Neuronal stem cell (in vitro differentiated cells): ENCODE results near the gene SP110.

ENCODE experiments used
- DNase-seq: peaks from one replicate; pipeline ENCODE4 v3.0.0-alpha.2; 2013; ENCODE audit warnings: low spot score
- H2AFZ ChIP-seq: one replicate; pipeline ENCODE4 v1.6.1; 2013; ENCODE audit warnings: mild to moderate bottlenecking, low read length, inconsistent platforms
- H2AK5ac ChIP-seq: 2 replicates; pipeline ENCODE4 v1.6.1; 2013; ENCODE audit warnings: low read depth, mild to moderate bottlenecking, inconsistent platforms, low read length, moderate library complexity, mixed read lengths
- H2BK120ac ChIP-seq: 2 replicates; pipeline ENCODE4 v1.6.1; 2013; ENCODE audit warnings: low read depth, mild to moderate bottlenecking, inconsistent platforms, low read length, moderate library complexity, mixed read lengths
- H2BK12ac ChIP-seq: one replicate; pipeline ENCODE4 v1.6.1; 2013; ENCODE audit warnings: low read length, inconsistent platforms
- H2BK15ac ChIP-seq: 2 replicates; pipeline ENCODE4 v1.6.1; 2013; ENCODE audit warnings: mild to moderate bottlenecking, low read length, inconsistent platforms, mixed read lengths
- H2BK5ac ChIP-seq: one replicate; pipeline ENCODE4 v1.6.1; 2013; ENCODE audit warnings: inconsistent platforms, mild to moderate bottlenecking, low read length, moderate library complexity
- H3K14ac ChIP-seq: one replicate; pipeline ENCODE4 v1.6.1; 2013; ENCODE audit warnings: low read length, inconsistent platforms
- H3K18ac ChIP-seq: 2 replicates; pipeline ENCODE4 v1.6.1; 2013; ENCODE audit warnings: low read length, inconsistent platforms
- H3K23ac ChIP-seq: 2 replicates; pipeline ENCODE4 v1.6.1; 2013; ENCODE audit warnings: low read depth, mild to moderate bottlenecking, mixed read lengths, low read length, inconsistent platforms; ENCODE audit not compliant: poor library complexity
- H3K27ac ChIP-seq: replicated peaks from 3 replicates; pipeline ENCODE4 v1.5.1; 2013; ENCODE audit warnings: low read length, inconsistent platforms
- H3K27me3 ChIP-seq, 3 experiments: 2 replicates each; pipeline ENCODE4 v1.6.1; 2013; ENCODE audit warnings: low read length in 3 of 3, mild to moderate bottlenecking in 2 of 3, inconsistent platforms in 1 of 3, low read depth in 1 of 3, mixed read lengths in 1 of 3, moderate library complexity in 1 of 3; ENCODE audit not compliant: control insufficient read depth in 3 of 3, insufficient read depth in 3 of 3
- H3K36me3 ChIP-seq, 2 donors: replicated peaks in 1 of 2; 2 replicates each; pipeline ENCODE4 v1.6.1; 2013; ENCODE audit warnings: low read length in 2 of 2; ENCODE audit not compliant: control insufficient read depth in 2 of 2, insufficient read depth in 2 of 2
- H3K4ac ChIP-seq: 2 replicates; pipeline ENCODE4 v1.6.1; 2013; ENCODE audit warnings: inconsistent platforms, mild to moderate bottlenecking, low read length, moderate library complexity
- H3K4me1 ChIP-seq, 2 donors: 1 replicate in 1 of 2; 2 replicates in 1 of 2; pipeline ENCODE4 v1.6.1; 2013; ENCODE audit warnings: low read length in 2 of 2, low read depth in 1 of 2; ENCODE audit not compliant: control insufficient read depth in 2 of 2, insufficient read depth in 1 of 2
- H3K4me2 ChIP-seq: one replicate; pipeline ENCODE4 v1.6.1; 2013; ENCODE audit warnings: mild to moderate bottlenecking, low read length, inconsistent platforms; ENCODE audit not compliant: insufficient read depth, poor library complexity, severe bottlenecking
- H3K4me3 ChIP-seq, 2 donors: 2 replicates each; pipeline ENCODE4 v1.5.1; 2013; ENCODE audit warnings: low read length in 2 of 2, mild to moderate bottlenecking in 2 of 2, inconsistent platforms in 1 of 2, moderate library complexity in 1 of 2
- H3K79me1 ChIP-seq: one replicate; pipeline ENCODE4 v1.6.1; 2013; ENCODE audit warnings: low read depth, mild to moderate bottlenecking, inconsistent platforms, low read length, moderate library complexity
- H3K9ac ChIP-seq: one replicate; pipeline ENCODE4 v1.6.1; 2013; ENCODE audit warnings: mild to moderate bottlenecking, low read depth, low read length, inconsistent platforms; ENCODE audit not compliant: poor library complexity
- H3K9me3 ChIP-seq, 2 donors: replicated peaks in 1 of 2; 2 replicates each; pipeline versions ENCODE3 to v1.6.1; 2013; ENCODE audit warnings: low read length in 2 of 2, mild to moderate bottlenecking in 2 of 2, inconsistent platforms in 1 of 2, low read depth in 1 of 2, mixed read lengths in 1 of 2, moderate library complexity in 1 of 2; ENCODE audit not compliant: control insufficient read depth in 2 of 2, insufficient read depth in 1 of 2
- H4K8ac ChIP-seq: one replicate; pipeline ENCODE4 v1.6.1; 2013; ENCODE audit warnings: low read depth, mild to moderate bottlenecking, inconsistent platforms, low read length, moderate library complexity
- H4K91ac ChIP-seq: one replicate; pipeline ENCODE4 v1.6.1; 2013; ENCODE audit warnings: low read length, low read depth, mild to moderate bottlenecking, inconsistent platforms; ENCODE audit not compliant: poor library complexity
- WGBS, 2 donors: extraction: QIAGEN DNeasy Blood & Tissue Kit; methylation state at CpG; one replicate each; pipeline ENCODE4 v1.1.7; 2013; ENCODE audit warnings: missing lambda C conversion rate in 2 of 2, mixed read lengths in 1 of 2; ENCODE audit not compliant: insufficient read length in 2 of 2, insufficient replicate concordance in 1 of 2; ENCODE audit errors: extremely low coverage in 2 of 2; 5-methylcytosine and 5-hydroxymethylcytosine counted together

SP110 gene

GRCh38 chr2:230135130-230135525 is 84.7 kb downstream of the SP110 start:
- no peak overlapping the region for H3K23ac ChIP-seq

GRCh38 chr2:230134496-230135129 is 85.2 kb downstream of the SP110 start:
- Histone ChIP-seq H2AFZ (no peak overlapping the region), H3K27me3 (no peaks in the 10 kb centered on the region), H4K8ac (no peak overlapping the region), H3K79me1 (no peaks in the 10 kb centered on the region), H2BK5ac (no peak overlapping the region), H3K23ac (no peak overlapping the region), H3K4me3 (no peak overlapping the region), H4K91ac (no peak overlapping the region), H3K4me1 (no peaks in the 10 kb centered on the region), H3K14ac (no peak overlapping the region), H3K18ac (no peak overlapping the region), H3K36me3 (no peaks in the 10 kb centered on the region), H3K4ac (no peak overlapping the region), H3K9me3 (no peaks in the 10 kb centered on the region), H3K27ac (no peak overlapping the region), H2BK12ac (no peak overlapping the region), H2AK5ac (no peak overlapping the region), H3K4me2 (no peak overlapping the region), H2BK15ac (no peak overlapping the region), H3K9ac (no peak overlapping the region), H2BK120ac (no peak overlapping the region)
- no CpG with 5 or more reads among the region's 1 CpG for WGBS, 2 donors
- no peak for DNase-seq

More at GRCh38 chr2:230135130-230135525, 84.7 kb downstream of the SP110 start:
- Histone ChIP-seq H2BK12ac (no peak overlapping the region), H3K4me1 (no peaks in the 10 kb centered on the region), H3K14ac (no peak overlapping the region), H2BK120ac (no peak overlapping the region), H3K9me3 (no peaks in the 10 kb centered on the region), H3K79me1 (no peaks in the 10 kb centered on the region), H3K36me3 (no peaks in the 10 kb centered on the region), H3K27me3 (no peaks in the 10 kb centered on the region), H3K18ac (no peak overlapping the region), H3K9ac (no peak overlapping the region), H3K27ac (no peak overlapping the region), H2AFZ (no peak overlapping the region), H4K91ac (no peak overlapping the region), H4K8ac (no peak overlapping the region), H3K4me2 (no peak overlapping the region), H2AK5ac (no peak overlapping the region), H2BK15ac (no peak overlapping the region), H2BK5ac (no peak overlapping the region), H3K4ac (no peak overlapping the region), H3K4me3 (no peak overlapping the region)
- no CpG with 5 or more reads among the region's 4 CpGs for WGBS, 2 donors
- no peak for DNase-seq

- H2BK120ac ChIP-seq, result no peak overlapping the region
- H3K18ac ChIP-seq, result no peak overlapping the region
- H3K36me3 ChIP-seq, result no peaks in the 10 kb centered on the region
- H2AK5ac ChIP-seq, result no peak overlapping the region
- H3K23ac ChIP-seq, result no peak overlapping the region
- no peaks in the 10 kb centered on the region for H3K79me1 ChIP-seq
- no peak overlapping the region for H3K4me2 ChIP-seq
- no peak overlapping the region for H2BK15ac ChIP-seq
- H4K91ac ChIP-seq, result no peak overlapping the region
- H3K4ac ChIP-seq, result no peak overlapping the region
- H3K14ac ChIP-seq, result no peak overlapping the region
- no CpG with 5 or more reads among the region's 4 CpGs for WGBS, 2 donors
- H2BK5ac ChIP-seq, result no peak overlapping the region
- no peak overlapping the region for H3K27ac ChIP-seq
- no peak overlapping the region for H4K8ac ChIP-seq
- H3K9me3 ChIP-seq, result no peaks in the 10 kb centered on the region
- H3K4me1 ChIP-seq, result no peaks in the 10 kb centered on the region
- no peak overlapping the region for H3K9ac ChIP-seq
- H3K27me3 ChIP-seq, result no peaks in the 10 kb centered on the region
- DNase-seq, result no peak
- H3K4me3 ChIP-seq, result no peak overlapping the region
- no peak overlapping the region for H2BK12ac ChIP-seq
- peak overlapping the region; percentile 49 for H2AFZ ChIP-seq
Measured at GRCh38 chr2:230131366-230131765, 88.4 kb downstream of the SP110 start.

GRCh38 chr2:230130668-230131364 is 89.0 kb downstream of the SP110 start:
- Histone ChIP-seq H2AK5ac (no peak overlapping the region), H2BK5ac (no peak overlapping the region), H2BK12ac (no peak overlapping the region), H3K27me3 (no peaks in the 10 kb centered on the region), H3K9ac (no peak overlapping the region), H3K27ac (no peak overlapping the region), H3K9me3 (no peaks in the 10 kb centered on the region), H3K18ac (no peak overlapping the region), H3K4me2 (no peak overlapping the region), H2BK120ac (no peak overlapping the region), H2BK15ac (no peak overlapping the region), H4K8ac (no peak overlapping the region), H3K79me1 (no peaks in the 10 kb centered on the region), H3K4me3 (no peak overlapping the region), H4K91ac (no peak overlapping the region), H2AFZ (peak overlapping the region; percentile 49), H3K4me1 (no peaks in the 10 kb centered on the region), H3K36me3 (no peaks in the 10 kb centered on the region), H3K4ac (no peak overlapping the region), H3K14ac (no peak overlapping the region), H3K23ac (no peak overlapping the region)
- no peak for DNase-seq
- WGBS, 2 donors, result no CpG with 5 or more reads among the region's 11 CpGs
